DOHH2 (cell line): ENCODE measurements around the gene MRC2.

Experiments used
- CTCF ChIP-seq: fragments of 200-600 bp; sonication (generic); IDR thresholded peaks from one replicate; pipeline ENCODE4 v1.5.1; 2014; ENCODE audit warnings: antibody characterized with exemption, mild to moderate bottlenecking, low read depth, low read length; ENCODE audit not compliant: poor library complexity, severe bottlenecking
- EZH2phosphoT487 ChIP-seq: fragments of 200-600 bp; sonication (generic); IDR thresholded peaks from 2 replicates; pipeline ENCODE4 v1.6.1; 2017; ENCODE audit warnings: borderline replicate concordance, mild to moderate bottlenecking, antibody characterized with exemption, low read length, moderate library complexity, mixed read lengths

DNA sequence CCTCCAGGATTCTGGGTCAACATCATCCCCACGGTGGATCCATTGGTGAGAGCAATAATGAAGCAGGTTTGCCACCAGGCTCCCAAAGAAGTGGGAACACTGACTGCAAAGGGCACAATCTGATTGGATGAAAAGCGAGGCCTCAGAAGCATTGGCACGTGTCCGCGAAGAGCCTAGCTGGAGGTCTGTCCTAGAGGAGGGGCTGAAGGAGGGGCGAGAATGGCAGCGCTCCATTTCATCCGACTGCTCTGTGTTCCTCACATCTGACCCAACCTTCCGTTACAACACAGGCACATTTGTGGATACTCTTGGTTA is 79.9 kb downstream of the MRC2 start:
- TF ChIP-seq CTCF (no peak), EZH2phosphoT487 (no peak)
